ENCODE measurements around the gene GDF2.

The GDF2 gene

DNA sequence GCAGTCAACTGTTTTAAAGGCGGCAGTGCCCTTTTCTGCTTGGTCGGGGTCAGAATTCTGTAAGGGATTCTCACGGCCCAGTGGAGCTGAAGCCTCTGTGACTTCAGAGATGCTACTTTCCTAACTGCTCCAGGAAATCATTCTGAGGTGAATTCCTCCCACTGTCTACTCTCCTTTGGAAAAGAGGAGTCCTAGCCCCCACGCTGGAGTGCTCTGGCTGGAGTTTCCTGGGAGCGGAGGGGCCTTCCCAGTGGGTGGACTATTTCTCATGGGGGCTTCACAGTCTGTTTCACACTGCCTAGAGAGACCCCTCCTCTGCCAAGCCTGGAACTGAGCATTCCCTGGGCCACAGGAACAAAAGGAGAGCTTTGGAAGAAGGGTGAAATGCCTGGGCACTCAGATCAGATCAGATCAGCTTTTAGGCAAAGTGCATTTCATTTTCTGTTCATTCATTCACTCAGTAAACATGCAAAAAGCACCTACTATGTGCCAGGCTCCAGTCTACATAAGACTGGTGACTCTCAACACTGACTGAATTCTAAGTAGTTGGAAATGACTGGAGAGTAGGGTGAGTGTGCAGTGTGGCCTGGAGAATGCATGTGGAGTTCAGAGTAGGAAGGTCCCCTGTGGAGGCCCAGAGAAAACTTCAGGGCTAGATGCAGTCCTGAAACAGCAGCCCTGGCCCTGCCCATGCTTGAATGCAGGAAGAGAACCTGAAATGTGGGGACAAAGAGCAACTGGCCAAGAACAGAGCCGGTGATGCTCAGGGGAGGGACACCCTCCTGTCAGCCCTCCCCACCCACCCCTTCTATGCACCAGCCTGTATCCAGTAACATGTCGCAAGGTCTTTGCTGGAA lies 49.6 kb downstream of the GDF2 start:
- no peak for DNase-seq

DNA sequence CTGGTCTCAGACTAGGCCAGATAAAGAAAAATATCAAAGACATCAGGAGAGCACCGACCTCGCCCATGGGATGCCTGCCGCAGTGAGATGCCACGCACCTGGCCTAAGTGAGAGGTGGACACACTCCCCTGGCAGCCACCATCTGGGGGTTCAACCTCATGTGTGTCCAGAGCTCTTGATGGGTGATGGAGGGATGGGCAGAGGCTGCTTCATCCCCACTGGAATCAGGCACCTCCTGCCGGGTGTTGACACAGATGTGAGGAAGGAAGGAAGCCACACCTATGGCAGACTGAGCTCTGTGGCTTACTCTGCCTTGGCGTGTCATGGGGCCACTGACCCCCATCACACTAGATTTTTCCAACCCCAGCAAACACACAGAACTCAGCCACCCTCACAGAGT lies 50.5 kb downstream of the GDF2 start:
- DNase-seq: no peak

DNA sequence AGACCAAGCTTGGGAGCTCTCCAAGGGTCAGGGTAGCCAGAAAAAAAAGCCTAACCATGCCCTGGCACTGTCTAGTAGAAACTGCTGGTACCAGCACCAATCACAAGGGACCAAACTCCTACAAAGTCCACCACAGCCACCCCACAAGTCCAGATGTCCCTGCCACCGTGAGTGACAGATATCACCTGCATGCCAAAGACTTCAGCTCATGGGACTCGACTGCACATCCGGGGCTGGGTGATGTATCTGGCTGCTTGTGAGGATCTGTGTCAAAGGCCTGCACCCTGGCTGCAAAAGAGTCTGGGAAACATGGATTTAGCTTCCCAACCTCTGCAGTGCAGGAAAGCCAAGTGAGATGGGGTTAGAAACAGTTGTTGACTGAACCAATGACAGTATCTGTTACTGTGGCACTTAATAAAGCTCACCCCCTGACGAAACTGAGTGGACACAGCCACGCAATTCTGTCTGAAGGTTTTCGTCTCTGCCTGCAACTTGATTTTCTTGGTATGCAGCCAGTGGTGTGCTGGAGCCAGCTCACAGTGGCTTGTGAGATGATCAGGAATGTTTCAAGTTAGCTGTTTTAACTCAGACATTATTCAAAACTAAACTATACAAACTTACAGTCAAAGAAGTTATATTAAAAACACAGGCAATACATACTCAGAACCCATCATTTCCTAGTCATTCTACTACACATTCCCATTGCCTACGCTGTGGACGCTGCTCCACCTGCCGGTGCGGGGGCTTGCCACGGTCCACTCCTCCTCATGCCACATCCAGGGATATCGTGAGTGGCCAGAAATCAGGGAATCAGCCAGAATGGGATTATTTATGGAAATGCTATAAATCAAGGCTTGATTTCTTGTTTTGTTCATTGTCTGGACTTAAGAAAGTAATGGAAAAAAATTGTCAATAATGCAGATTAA lies 52.6 kb downstream of the GDF2 start:
- DNase-seq: no peak

DNA sequence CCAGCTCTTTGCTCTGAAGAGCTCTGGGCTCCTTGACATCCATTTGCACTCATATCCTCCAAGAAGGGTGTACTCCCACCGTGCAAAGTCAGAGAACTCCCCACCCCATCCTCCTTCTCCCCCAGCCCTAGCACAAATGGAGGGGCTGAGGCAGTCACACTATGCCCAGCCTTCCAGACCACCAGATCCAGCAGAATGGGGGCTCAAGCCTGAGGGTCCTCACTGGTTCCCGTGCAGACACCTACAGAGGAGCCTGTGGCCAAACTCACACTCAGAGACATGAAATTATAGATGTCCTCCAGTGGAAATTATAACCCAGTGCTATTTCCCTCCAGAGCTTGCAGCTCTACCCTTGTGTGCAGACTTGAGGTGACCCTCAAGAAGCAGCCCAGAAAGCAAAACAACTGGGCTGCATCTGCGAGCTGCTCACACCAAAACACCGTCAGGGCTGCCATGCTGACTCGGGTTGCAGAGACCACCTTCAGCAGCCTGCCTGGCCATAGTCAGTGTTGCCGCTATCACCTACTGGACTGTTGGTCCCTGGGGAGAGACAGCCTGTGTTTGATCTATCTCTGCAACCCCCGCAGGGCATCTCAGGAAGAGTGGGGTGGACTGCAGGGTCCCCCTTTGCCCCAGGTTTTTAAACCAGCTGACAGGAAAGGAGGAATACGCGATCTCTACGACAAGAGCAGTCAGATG lies 54.4 kb downstream of the GDF2 start:
- DNase-seq: no peak

Data from NCI-H1092 (cell line).